HG03066 (cell line): ENCODE results near the gene SC5D.

Experiments used
- ATAC-seq: cut with Tn5 transposase; IDR thresholded peaks from one replicate; pipeline ENCODE4 v1.9.1; 2021; ENCODE audit warnings: low read depth; ENCODE audit not compliant: unreplicated experiment

Gene SC5D

DNA sequence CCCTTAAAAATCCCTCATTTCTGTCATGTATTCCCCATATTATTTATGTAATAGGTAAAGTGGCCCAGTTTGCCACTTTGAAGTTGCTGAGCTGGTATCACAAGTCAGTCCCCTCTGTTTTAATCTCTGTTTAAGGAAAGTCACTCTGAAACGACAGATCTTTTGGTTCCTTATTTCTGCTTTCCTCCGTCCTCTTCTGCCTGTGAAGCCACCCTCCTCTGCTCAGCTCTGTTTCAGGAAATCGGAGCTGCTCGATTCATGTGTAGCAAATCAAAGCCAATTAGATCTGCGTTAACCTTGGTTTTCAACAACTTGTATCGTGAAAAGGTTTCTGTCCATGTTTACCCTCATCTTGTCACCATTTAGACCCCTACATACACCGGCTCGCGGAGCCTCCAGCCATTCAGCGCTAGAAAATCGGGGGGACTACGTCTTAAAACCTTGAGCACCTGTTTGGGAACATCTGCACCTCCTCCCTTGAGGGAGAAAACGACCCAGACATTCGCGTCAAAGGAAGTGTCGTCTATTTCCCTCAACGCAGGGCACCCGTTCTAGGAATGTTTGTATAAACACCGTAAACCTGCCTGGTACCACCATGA, 576 bp upstream of the SC5D start:
- ATAC-seq: peak; percentile 24

DNA sequence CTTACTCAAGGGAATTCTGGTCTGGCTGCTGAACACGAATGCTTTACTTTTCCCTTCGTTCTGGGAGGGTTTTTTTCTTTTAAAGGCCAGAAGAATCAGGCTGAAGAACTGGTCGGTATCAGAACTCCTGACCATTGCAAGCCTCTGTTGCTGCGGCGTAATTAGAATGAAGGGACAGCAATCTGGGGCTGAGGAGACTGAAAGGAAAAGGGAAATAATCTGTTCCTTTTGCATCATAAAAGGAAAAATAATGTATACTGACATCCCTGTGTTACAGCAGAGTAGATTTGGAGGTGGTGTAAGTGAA, 670 bp downstream of the SC5D start:
- no peak for ATAC-seq

DNA sequence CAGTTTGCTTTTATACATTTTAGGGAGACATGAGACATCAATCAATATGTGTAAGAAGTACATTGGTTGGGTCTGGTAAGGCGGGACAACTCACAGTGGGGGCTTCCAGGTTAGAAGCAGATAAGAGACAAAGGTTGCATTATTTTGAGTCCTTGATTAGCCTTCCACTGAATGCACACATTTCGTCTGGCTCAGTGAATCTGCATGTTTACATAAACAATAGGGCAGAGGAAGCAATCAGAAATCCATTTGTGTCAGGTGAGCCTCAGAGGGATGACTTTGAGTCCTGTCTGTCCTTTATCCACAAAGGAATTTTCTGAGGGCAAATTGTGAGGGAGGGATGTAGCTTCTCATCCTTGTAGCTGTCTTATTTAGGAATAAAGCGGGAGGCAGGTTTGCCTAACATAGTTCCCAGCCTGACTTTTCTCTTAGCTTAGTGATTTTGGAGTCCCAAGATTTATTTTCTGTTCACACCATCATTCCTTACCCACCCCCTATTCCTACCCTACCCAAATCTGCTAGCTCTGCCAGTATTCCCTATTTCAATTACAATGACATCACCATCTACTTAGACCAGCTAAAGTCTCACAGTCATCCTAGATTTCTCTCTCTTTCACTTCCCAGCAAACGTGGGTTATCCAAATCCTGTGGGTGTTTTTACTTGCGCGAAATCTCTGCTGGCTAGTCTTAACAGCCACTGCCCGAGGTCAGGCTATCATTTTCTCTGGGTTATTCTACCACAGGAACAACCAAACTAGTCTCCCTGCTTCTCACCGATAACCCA, 2.9 kb downstream of the SC5D start:
- no peak for ATAC-seq

DNA sequence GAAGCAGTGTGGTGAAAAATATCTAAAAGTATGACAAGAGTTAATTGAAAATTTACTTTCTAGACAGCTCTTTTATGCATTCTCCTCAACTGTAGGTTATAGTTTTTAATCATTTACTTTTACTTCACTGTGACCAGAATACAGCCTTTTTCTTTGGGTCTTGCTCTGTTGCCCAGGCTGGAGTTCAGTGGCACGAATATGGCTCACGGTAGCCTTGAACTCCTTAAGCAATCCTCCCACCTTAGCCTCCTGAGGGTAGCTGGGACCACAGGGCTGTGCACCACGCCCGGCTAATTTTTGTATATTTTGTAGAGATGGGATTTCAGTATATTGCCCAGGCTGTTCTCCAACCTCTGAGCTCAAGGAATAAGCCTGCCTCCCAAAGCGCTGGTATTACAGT, 5.3 kb downstream of the SC5D start:
- no peak for ATAC-seq

DNA sequence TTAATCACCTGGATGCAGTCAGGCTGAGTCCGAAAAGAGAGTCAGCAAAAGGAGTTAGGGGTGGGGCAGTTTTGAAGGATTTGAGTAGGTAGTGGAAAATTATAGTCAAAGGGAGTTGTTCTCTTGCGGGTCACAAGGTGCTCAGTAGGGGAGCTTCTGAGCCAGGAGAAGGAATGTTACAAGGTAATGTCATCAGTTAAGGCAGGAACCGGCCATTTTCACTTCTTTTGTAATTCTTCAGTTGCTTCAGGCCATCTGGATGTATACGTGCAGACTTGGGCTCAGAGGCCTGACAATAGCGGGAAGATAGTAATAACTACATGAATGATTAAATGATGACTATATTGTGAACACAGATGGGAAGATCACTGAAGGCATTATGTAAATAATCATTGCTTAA, 6.2 kb downstream of the SC5D start:
- ATAC-seq: no peak

DNA sequence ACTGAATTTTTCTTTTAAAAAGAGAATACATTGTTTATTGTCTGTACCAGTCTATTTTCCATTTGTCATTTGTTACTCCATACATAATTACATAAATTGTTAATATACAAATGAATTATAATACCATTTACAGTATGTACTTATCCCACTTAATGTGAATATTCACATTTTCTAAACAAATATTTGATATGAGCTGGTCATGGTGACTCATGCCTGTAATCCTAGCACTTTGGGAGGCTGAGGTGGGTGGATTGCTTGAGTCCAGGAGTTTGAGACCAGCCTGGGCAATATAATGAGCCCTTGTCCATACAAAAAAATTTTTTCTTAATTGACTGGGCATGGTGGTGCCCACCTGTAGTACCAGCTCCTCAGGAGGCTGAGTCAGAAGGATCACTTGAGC, 6.8 kb downstream of the SC5D start:
- ATAC-seq: no peak

DNA sequence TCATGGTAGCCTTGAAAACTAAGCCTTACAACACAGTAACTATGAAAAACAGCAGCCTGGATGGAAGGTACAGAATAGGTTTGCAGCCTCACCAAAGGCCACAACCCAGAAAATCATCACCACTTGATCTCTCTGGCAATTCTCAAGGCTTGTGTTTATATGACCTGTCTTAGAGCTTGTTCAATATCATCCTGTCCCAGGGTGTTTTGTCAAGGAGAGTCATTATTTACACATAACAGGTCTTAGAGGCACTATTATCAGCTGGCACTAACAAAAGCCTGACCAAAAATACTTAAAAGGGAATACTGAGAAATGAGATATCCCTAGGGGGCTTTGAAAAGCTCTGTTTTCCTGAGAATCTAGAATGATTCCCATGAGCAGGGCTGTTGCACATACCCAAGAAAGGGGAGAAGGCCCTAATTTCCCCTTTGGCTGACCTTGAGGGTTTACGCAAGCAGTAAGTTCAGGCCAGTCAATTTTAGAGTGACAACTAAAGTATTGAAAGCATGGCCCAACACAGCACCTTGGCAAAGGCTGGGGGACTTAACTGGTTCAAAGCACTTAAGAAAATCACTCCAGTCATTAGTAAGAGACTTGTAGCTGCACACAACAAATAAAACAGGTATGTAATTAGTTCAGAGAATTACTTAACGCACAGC, 7.9 kb downstream of the SC5D start:
- no peak for ATAC-seq

DNA sequence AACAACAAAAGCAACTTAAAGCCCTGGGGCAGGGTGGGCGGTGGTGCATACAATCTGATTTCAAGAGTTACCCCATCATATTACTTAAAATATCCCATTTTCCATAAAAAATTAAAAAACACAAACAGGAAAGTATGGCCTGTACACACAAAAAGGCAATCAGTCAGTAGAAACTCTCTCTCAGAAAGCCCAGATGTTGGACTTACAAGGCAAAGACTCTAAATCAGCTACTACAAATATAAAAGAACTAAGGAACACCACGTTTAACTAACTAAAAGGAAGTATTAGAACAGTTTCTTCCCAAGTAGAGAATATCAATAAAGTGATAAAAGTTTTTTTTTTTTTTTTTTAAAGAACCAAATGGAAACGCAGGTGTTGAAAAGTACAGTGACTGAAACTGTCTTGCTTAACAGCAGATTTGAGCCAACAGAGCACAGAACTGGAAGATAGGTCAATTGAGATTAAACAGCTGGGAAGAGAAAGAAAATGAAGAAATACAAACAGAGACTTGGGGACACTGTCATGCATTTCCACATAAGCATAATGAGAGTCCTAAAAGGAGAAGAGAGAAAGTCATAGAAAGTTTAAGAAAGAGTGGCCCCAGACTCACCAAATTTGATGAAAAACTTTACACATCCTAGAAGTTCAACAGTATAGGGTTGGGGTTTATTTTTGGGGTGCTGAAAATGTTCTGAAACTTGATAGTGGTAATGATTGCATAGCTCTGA, 8.6 kb downstream of the SC5D start:
- no peak for ATAC-seq

DNA sequence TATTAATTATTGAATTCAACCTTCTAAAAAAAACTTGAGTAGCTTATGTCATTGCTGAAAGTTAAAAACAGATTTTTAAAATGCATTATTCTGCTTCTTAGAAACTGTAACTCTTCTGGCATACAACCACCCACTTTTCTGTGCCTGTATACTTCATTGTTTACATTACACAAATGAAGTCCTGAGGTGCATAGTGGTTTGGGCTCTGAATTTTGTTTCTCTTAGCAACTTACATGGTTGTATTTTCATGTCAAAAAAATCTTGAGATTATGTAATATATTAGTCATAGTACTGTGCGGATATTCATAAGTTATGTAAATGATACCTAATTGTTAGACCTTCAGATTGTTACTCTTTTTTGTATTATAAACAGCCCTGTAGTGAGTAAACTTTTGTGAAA, 12.2 kb downstream of the SC5D start:
- ATAC-seq: no peak

DNA sequence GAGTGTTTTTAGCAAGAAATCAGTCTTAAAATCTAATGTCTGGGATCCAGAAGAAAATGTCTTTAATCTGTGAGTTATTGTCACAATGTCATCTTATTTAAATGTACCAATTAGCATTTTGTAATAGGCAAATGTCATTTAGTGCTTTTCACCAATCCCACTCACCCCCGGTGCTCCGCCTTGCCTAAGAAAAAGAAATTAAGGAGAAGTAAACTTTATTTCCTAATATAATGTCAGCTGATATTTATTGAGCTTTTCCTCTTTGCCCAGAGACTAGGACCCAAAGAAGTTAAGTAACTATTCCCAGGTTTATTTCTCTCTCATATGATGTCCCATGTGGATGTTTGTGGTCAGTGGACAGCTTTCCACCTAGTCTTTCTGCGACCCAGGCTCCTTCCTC, 16.2 kb downstream of the SC5D start:
- ATAC-seq: no peak

DNA sequence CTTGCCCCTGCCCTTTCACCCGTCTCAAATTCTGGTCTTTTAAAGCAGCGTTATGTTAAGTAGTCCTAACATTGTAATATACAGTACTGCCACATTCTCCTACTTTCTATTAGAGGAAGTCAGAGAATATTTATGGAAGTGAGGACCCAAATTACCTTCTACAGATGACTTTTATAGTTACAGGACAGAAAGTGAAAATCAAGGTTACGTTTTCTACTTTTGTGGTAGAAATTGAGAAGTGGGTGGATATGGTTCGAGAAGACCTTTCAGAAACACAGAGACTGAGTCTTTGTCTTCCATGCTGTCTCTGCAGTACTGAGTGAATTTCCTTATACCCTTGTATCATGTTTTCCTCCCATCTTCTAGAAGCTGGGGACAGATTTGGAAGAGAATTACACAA, 17.1 kb downstream of the SC5D start:
- ATAC-seq: peak; percentile 91

DNA sequence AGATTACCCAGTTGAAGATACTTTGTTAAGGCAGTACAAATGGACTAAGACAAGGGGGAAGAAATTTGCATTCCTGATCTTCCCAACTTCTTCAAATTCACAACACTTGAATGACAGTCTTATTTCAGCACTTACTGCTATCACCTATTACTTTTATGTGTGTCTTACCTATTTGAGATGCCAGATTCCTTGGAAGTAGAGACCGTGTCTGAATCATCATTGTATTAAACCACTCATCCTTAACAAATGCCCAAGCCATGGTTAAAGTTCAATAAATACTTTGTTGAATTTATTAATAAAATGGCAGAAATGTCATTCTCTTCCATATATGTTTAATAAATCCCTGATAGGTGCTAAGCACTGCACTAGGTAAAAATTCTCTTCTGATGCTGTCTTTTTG, 18.3 kb downstream of the SC5D start:
- no peak for ATAC-seq

DNA sequence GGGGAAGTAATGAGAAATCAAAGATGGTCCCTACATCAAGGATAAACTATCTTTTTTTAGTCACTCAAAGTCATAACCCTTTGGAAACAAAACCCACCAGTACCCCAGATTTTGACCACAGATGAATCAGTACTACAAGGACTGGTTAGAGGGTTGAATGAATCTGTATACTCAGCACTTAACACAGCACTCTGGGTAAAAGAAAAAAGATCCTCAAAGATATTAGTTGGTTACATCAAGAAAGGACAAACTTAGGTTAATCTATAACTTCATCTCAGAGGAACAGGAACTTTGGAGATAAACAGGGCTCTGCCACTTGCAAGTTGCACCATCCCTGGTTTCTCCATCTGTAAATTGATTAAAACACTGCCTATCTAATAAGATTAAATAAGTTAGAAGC, 18.8 kb downstream of the SC5D start:
- ATAC-seq: no peak

DNA sequence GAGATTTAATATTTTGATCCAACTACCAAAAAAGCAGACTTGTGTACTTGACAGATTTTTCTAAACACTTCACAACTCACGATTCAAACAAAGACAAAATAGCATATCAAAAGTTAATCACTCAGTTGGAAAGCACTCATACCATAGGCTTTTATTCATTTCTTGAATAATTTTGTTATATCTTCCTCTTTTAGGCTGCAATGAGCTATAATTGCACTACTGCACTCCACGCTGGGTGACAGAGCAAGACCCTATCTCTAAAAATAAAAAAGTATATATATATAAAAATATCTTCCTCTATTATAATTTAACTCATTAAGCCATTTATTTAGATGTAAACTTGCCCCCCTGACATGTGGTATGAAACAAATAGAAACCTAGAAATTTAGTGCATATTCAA, 19.9 kb downstream of the SC5D start:
- ATAC-seq: no peak

DNA sequence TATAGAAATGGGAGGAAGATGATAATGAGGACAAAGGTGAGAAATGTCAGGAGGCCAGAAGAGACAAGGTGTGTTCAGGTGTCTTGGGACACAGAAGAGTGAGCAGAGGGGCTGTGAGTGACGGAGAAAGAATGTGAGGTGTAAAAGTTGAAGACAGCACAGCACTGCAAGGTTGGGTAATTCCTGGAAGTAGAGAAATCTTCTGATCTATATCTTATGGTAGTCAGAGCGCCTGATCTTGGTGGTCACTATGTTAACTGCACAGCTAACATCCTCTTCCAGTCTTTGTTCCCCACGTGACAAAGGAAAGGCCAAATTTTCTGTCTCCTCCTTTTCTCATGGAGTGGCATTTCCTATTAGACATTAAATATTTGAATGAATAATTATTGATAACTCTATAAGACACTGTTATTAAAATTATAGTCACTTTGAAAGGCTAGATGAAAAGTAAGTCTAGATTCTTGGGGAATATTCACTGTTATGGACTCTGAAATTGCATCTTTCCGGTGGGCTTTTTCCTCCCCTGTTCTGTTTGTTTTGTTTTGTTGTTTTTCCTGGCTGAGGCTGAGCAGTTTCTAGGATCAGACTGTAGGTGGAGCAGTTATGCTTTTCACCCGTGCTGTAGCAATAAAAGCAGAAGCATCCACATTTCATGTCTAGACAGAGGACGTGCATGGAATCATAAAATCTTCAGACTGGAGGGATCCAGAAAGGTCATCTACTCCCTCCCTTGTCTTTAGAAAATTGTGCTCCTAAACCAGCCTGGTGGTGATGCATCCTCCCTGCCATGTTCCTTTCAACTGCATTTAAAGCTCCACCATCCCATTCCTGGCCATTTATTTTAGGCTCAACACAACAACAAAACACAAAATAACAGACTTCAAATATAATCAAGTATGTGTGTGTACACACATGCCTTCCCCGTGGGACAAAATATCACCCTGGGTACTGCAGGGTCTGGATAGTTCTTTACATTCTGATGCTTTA, 26.6 kb downstream of the SC5D start:
- ATAC-seq: no peak

DNA sequence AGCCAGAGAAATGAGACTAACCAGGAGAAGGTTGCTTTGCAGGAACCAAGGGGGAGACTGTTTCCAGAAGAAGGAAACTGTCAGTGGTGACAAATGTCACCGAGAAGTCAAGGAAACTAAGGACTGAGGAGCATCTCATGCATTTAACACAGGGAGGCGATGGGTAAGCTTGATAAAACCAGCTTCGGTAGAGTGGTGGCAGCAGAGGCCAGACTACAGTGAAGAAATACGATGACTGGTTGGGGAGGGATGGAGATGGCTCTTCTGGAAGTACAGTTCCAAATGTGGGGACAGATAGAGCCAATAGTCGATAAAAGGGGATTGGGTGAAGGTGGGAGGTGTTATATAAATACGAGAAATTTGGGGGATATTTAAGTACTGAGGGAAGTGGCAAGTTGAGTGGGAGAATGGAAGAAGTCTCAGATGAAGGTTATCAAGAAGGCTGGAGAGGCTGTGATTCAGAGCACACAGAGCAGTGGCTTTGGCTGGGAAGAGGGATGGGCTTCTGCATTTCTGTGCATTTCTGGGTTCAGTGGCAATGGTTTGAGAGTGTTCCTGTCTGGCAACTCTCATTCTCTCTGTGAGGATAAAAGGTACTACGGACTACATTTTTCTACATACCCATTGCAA, 29.2 kb downstream of the SC5D start:
- ATAC-seq: peak; percentile 82

DNA sequence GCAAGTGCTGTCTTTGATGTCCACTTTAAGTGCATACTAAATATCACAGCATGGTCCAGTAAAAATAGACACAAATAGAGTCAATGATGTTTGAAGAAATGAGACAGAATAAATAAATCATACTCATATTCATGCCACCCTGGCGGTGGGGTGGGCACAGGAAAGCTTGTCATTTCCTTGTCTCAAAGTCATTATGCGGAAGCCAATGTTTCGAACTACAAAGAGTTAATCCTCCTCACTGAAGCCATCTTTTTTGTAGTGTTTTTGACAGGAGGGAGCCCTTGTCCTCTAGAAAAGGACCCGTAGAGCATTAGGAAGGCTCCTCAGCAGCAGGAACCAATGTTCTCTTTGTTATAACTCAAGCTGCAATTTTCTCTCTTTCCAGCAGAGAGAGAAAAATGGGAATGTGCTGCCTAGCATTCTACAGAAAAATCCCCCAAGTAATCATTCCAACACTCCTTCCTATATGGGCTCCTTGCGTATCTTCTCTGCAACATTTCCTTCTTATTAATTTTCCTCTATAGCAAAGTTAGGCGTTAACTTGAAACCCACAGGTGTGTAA, 30.6 kb downstream of the SC5D start:
- no peak for ATAC-seq

DNA sequence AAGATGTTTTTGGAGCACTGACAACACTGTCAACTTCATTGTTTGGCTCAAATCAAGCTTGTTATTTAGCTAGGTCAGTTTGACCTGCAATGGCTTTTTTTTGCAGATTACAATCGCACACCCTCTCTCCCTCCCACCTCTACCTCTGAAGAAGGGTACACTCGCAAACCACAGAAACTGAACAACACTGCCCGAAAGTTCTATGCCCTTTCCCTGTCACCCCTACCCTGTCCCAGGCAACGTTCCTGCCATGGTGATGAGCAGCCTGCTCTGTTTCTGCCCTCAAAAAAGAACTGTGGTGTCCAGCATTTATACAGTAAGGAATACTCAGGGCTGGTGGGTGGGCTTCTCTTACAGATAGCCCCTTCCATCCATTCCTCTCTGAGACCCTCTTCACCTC, 33.7 kb downstream of the SC5D start:
- no peak for ATAC-seq

DNA sequence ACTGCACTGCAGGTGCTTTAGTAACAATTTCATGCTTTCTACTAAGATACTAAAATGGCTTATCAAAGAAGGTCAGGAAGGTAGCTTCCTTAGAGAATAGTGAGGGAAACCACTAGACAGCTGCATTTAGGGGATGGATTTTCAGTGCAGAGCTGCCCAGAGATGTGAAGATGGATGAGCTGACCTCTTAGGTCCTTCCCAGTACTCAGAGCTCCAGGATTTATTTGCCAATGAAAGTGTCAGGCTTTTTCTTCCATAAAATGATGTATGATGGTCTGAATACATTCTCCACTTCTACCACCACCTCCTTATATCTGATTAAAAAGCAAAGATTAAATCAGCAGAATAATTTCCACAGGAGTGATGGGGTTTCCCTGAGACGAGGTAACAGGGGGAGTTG, 35.0 kb downstream of the SC5D start:
- ATAC-seq: no peak
